Smooth muscle cell (in vitro differentiated cells): ENCODE data around the gene SULT2B1. TPM values are rescaled to one million over a fixed set of nuclear protein-coding genes. Genes with fewer than 3 reads are reported as not detected.

Experiments
- DNase-seq: peaks from one replicate; lab custom pipeline; 2025; ENCODE audit not compliant: unreplicated experiment; lab: John Stamatoyannopoulos, UW
- H2AFZ ChIP-seq: fragments of 200-600 bp; sonication (generic); 2 replicates; pipeline ENCODE4 v1.6.0; 2016; ENCODE audit warnings: antibody characterized with exemption, low read depth, mild to moderate bottlenecking
- H3F3A ChIP-seq: fragments of 200-600 bp; sonication (generic); 2 replicates; pipeline ENCODE4 v1.6.0; 2017; ENCODE audit warnings: antibody characterized with exemption, low read depth
- H3K27ac ChIP-seq: fragments of 200-600 bp; sonication (generic); 2 replicates; pipeline ENCODE4 v1.5.1; 2016; ENCODE audit warnings: low read depth, mild to moderate bottlenecking
- H3K27me3 ChIP-seq: fragments of 200-600 bp; sonication (generic); 2 replicates; pipeline ENCODE4 v1.6.1; 2016; ENCODE audit warnings: low read depth, mild to moderate bottlenecking
- H3K36me3 ChIP-seq: fragments of 200-600 bp; sonication (generic); 2 replicates; pipeline ENCODE4 v1.5.1; 2016; ENCODE audit warnings: low read depth
- H3K4me1 ChIP-seq: fragments of 200-600 bp; sonication (generic); 2 replicates; pipeline ENCODE4 v1.5.1; 2016; ENCODE audit warnings: low read depth
- H3K4me2 ChIP-seq: fragments of 200-600 bp; sonication (generic); 2 replicates; pipeline ENCODE4 v1.6.0; 2016; ENCODE audit warnings: mild to moderate bottlenecking
- H3K4me3 ChIP-seq: fragments of 200-600 bp; sonication (generic); 2 replicates; pipeline ENCODE4 v1.5.1; 2016; ENCODE audit warnings: mild to moderate bottlenecking
- H3K79me2 ChIP-seq: fragments of 200-600 bp; sonication (generic); 2 replicates; pipeline ENCODE4 v1.6.0; 2016; ENCODE audit warnings: low read depth, mild to moderate bottlenecking
- H3K9ac ChIP-seq: fragments of 200-600 bp; sonication (generic); 2 replicates; pipeline ENCODE4 v1.6.0; 2016; ENCODE audit warnings: low read depth
- H3K9me3 ChIP-seq: fragments of 200-600 bp; sonication (generic); replicated peaks from 2 replicates; pipeline ENCODE4 v1.5.1; 2016; ENCODE audit warnings: low read depth
- H4K20me1 ChIP-seq: fragments of 200-600 bp; sonication (generic); 2 replicates; pipeline ENCODE4 v1.6.0; 2016; ENCODE audit warnings: low read depth
- CTCF ChIP-seq: fragments of 200-600 bp; sonication (generic); IDR thresholded peaks from 2 replicates; pipeline ENCODE4 v1.5.1; 2017; ENCODE audit warnings: borderline replicate concordance, mild to moderate bottlenecking, antibody characterized with exemption; ENCODE audit not compliant: insufficient read depth, poor library complexity, severe bottlenecking
- WGBS: methylation state at CpG from one replicate; pipeline ENCODE4 v1.1.7; 2016; ENCODE audit warnings: low lambda C conversion rate; 5-methylcytosine and 5-hydroxymethylcytosine counted together
- polyA plus RNA-seq: library from polyadenylated mRNA; unstranded; fragments of >200 nt; fragmentation: Nextera tagmentation; extraction: Ambion mirVana; gene quantifications from 2 replicates; pipeline ENCODE4 v1.2.1, GENCODE V29; 2016
- total RNA-seq: library from RNA; depleted of rRNA; stranded (reverse); fragments of >200 nt; gene quantifications from 2 replicates; pipeline ENCODE4 v1.2.3, GENCODE V29; 2014

The SULT2B1 gene
- total RNA-seq (1.7 TPM in 1 of 2 replicates, not detected in the other), polyA plus RNA-seq (0.13 and 2.3 TPM in 2 replicates)

- Histone ChIP-seq H3K36me3 (no peaks in the 10 kb centered on the region), H3K4me2 (no peak within 1 kb of the TSS), H3K4me3 (no peak within 1 kb of the TSS), H3K27ac (no peak within 1 kb of the TSS), H3K9me3 (no peaks in the 10 kb centered on the region), H3K79me2 (no peaks in the 10 kb centered on the region), H3K4me1 (peaks cover 3% of the 10 kb centered on the region), H3K27me3 (no peaks in the 10 kb centered on the region), H4K20me1 (no peaks in the 10 kb centered on the region), H3F3A (peaks cover 16% of the 10 kb centered on the region), H2AFZ (no peak within 1 kb of the TSS), H3K9ac (no peak within 1 kb of the TSS)
- no peak for DNase-seq
- no peak for TF ChIP-seq CTCF
- WGBS, result 89% methylated on average over 36 of the region's 36 CpGs
These were observed at the start of gene SULT2B1 for GRCh38 chr19:48551437-48552302. TSS of gene SULT2B1 (plus strand) at chr19:48552172. CDS start at chr19:48552253, 81 bp downstream.

GRCh38 chr19:48502350-48503018 is 49.5 kb upstream of the SULT2B1 start:
- no peak for TF ChIP-seq CTCF
- 37% methylated on average over 25 of the region's 27 CpGs for WGBS

GRCh38 chr19:48506138-48506733 is 45.7 kb upstream of the SULT2B1 start:
- H3K4me2 ChIP-seq, result no peak overlapping the region
- H3K79me2 ChIP-seq, result no peaks in the 10 kb centered on the region
- H3K4me1 ChIP-seq, result peaks cover 8% of the 10 kb centered on the region
- no peaks in the 10 kb centered on the region for H3K36me3 ChIP-seq
- no peaks in the 10 kb centered on the region for H3K27me3 ChIP-seq
- no peak overlapping the region for H2AFZ ChIP-seq
- no peaks in the 10 kb centered on the region for H4K20me1 ChIP-seq
- H3K9ac ChIP-seq, result no peak overlapping the region
- no peaks in the 10 kb centered on the region for H3K9me3 ChIP-seq
- no peak for DNase-seq
- no peak overlapping the region for H3K4me3 ChIP-seq
- no peaks in the 10 kb centered on the region for H3F3A ChIP-seq
- H3K27ac ChIP-seq, result no peak overlapping the region
- peak; percentile 61 for TF ChIP-seq CTCF
- WGBS, result 96% methylated on average over 5 of the region's 5 CpGs

More at GRCh38 chr19:48502350-48503018, 49.5 kb upstream of the SULT2B1 start:
- Histone ChIP-seq H3K4me1 (peaks cover 4% of the 10 kb centered on the region), H3K36me3 (no peaks in the 10 kb centered on the region), H3K9me3 (no peaks in the 10 kb centered on the region), H3K27me3 (no peaks in the 10 kb centered on the region), H4K20me1 (no peaks in the 10 kb centered on the region), H3F3A (no peaks in the 10 kb centered on the region), H3K4me2 (no peak overlapping the region), H3K9ac (no peak overlapping the region), H3K79me2 (no peaks in the 10 kb centered on the region), H2AFZ (no peak overlapping the region), H3K27ac (no peak overlapping the region), H3K4me3 (no peak overlapping the region)
- no peak for DNase-seq
